GM18873 (cell line): Measurements from ENCODE around the gene CFHR2.

Experiments
- ATAC-seq: cut with Tn5 transposase; IDR thresholded peaks from one replicate; pipeline ENCODE4 v1.9.1; 2021; ENCODE audit warnings: mild to moderate bottlenecking, moderate library complexity, moderate number of reproducible peaks; ENCODE audit not compliant: unreplicated experiment, low FRiP score

CFHR2 gene

GRCh38 chr1:196997423-196997822, 53.9 kb downstream of the CFHR2 start:
- no peak for ATAC-seq

- ATAC-seq, result no peak
These were observed 58.3 kb downstream of the CFHR2 start for GRCh38 chr1:197001828-197002227.

GRCh38 chr1:197003132-197003531, 59.6 kb downstream of the CFHR2 start:
- ATAC-seq, result no peak

- no peak for ATAC-seq
These were observed 65.3 kb downstream of the CFHR2 start for GRCh38 chr1:197008861-197009260.
